Measurements from ENCODE around the gene PRPF19.

DNA sequence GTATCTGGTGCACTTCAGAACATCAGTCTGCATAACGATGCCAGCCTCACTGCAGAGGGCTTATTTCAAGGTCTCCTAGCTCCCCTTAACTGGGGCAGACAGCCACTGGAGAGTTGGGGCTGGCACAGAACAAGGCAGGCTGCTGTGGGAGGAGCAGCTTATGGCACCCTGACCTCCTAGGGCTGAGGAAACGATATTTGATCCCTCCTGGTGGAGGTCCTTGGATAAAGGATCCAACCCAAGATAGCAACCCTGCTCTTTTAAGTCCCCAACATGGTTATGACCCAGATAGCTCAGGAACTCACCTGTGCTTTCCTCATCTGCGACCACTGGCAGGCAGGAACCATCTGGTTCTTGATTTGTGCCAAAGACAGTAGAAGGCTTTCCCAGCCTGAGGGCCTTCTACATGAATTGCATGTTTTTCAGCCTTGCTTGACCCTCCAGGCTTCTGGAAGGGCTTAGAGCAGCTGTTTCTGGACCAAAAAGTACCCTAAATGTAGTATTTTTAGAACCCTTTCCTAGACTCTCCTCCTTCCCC lies 10.4 kb upstream of the PRPF19 start:
- TF ChIP-seq, protein P1, sequence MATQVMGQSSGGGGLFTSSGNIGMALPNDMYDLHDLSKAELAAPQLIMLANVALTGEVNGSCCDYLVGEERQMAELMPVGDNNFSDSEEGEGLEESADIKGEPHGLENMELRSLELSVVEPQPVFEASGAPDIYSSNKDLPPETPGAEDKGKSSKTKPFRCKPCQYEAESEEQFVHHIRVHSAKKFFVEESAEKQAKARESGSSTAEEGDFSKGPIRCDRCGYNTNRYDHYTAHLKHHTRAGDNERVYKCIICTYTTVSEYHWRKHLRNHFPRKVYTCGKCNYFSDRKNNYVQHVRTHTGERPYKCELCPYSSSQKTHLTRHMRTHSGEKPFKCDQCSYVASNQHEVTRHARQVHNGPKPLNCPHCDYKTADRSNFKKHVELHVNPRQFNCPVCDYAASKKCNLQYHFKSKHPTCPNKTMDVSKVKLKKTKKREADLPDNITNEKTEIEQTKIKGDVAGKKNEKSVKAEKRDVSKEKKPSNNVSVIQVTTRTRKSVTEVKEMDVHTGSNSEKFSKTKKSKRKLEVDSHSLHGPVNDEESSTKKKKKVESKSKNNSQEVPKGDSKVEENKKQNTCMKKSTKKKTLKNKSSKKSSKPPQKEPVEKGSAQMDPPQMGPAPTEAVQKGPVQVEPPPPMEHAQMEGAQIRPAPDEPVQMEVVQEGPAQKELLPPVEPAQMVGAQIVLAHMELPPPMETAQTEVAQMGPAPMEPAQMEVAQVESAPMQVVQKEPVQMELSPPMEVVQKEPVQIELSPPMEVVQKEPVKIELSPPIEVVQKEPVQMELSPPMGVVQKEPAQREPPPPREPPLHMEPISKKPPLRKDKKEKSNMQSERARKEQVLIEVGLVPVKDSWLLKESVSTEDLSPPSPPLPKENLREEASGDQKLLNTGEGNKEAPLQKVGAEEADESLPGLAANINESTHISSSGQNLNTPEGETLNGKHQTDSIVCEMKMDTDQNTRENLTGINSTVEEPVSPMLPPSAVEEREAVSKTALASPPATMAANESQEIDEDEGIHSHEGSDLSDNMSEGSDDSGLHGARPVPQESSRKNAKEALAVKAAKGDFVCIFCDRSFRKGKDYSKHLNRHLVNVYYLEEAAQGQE (IDR thresholded peaks at IDR 0.05) = no peak
- TF ChIP-seq ZC3H11A (IDR thresholded peaks at IDR 0.05) (no peak), RARB (CRISPR knock-in tag; IDR thresholded peaks at IDR 0.05) (no peak), POLR2A (IDR thresholded peaks at IDR 0.05; ENCODE audit: low read length) (no peak), KDM1A (IDR thresholded peaks at IDR 0.05; ENCODE audit: low read depth) (no peak)
- TF ChIP-seq, protein P2, sequence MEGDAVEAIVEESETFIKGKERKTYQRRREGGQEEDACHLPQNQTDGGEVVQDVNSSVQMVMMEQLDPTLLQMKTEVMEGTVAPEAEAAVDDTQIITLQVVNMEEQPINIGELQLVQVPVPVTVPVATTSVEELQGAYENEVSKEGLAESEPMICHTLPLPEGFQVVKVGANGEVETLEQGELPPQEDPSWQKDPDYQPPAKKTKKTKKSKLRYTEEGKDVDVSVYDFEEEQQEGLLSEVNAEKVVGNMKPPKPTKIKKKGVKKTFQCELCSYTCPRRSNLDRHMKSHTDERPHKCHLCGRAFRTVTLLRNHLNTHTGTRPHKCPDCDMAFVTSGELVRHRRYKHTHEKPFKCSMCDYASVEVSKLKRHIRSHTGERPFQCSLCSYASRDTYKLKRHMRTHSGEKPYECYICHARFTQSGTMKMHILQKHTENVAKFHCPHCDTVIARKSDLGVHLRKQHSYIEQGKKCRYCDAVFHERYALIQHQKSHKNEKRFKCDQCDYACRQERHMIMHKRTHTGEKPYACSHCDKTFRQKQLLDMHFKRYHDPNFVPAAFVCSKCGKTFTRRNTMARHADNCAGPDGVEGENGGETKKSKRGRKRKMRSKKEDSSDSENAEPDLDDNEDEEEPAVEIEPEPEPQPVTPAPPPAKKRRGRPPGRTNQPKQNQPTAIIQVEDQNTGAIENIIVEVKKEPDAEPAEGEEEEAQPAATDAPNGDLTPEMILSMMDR (IDR thresholded peaks at IDR 0.05) = no peak

Data from A549 (cell line).